Measurements from ENCODE around the gene C17orf100. TPM values are rescaled to one million over a fixed set of nuclear protein-coding genes. Genes with fewer than 3 reads are reported as not detected.

Gene C17orf100
- total RNA-seq, 2 donors from 2014 or later, result 0.63 TPM; not detected in 1

- DNase-seq (ENCODE audit: low spot score), result no peak
Measured at GRCh38 chr17:6638046-6638908, 13.3 kb upstream of the C17orf100 start.

GRCh38 chr17:6639014-6639585, 12.5 kb upstream of the C17orf100 start:
- peak overlapping the region; percentile 78 to 85 for H3K4me3 ChIP-seq
- DNase-seq (ENCODE audit: low spot score), result no peak
- peaks cover 10% of the 10 kb centered on the region for H3K36me3 ChIP-seq
- H3K27ac ChIP-seq, result peak overlapping the region in 1 of 2 donors; percentile 78
- peaks cover 0 to 45% of the 10 kb centered on the region in 2 donors for H3K4me1 ChIP-seq
- no peaks in the 10 kb centered on the region for H3K27me3 ChIP-seq
- TF ChIP-seq CTCF (IDR thresholded peaks at IDR 0.05), result no peak
- no peaks in the 10 kb centered on the region for H3K9me3 ChIP-seq

More at GRCh38 chr17:6638046-6638908, 13.3 kb upstream of the C17orf100 start:
- Histone ChIP-seq H3K27me3 (no peaks in the 10 kb centered on the region), H3K27ac (no peak overlapping the region), H3K4me3 (no peak overlapping the region), H3K36me3 (peaks cover 8% of the 10 kb centered on the region), H3K4me1 (peaks cover 0 to 43% of the 10 kb centered on the region in 2 donors), H3K9me3 (no peaks in the 10 kb centered on the region)
- TF ChIP-seq CTCF (IDR thresholded peaks at IDR 0.05), result no peak

GRCh38 chr17:6639586-6640535, 11.7 kb upstream of the C17orf100 start:
- Histone ChIP-seq H3K9me3 (no peaks in the 10 kb centered on the region), H3K27ac (peak overlapping the region; percentile 78 to 85), H3K4me3 (peak overlapping the region; percentile 78 to 85), H3K36me3 (peaks cover 12% of the 10 kb centered on the region), H3K4me1 (peaks cover 0 to 45% of the 10 kb centered on the region in 2 donors), H3K27me3 (no peaks in the 10 kb centered on the region)
- TF ChIP-seq CTCF (IDR thresholded peaks at IDR 0.05), result no peak
- DNase-seq (ENCODE audit: low spot score), result no peak

DNA sequence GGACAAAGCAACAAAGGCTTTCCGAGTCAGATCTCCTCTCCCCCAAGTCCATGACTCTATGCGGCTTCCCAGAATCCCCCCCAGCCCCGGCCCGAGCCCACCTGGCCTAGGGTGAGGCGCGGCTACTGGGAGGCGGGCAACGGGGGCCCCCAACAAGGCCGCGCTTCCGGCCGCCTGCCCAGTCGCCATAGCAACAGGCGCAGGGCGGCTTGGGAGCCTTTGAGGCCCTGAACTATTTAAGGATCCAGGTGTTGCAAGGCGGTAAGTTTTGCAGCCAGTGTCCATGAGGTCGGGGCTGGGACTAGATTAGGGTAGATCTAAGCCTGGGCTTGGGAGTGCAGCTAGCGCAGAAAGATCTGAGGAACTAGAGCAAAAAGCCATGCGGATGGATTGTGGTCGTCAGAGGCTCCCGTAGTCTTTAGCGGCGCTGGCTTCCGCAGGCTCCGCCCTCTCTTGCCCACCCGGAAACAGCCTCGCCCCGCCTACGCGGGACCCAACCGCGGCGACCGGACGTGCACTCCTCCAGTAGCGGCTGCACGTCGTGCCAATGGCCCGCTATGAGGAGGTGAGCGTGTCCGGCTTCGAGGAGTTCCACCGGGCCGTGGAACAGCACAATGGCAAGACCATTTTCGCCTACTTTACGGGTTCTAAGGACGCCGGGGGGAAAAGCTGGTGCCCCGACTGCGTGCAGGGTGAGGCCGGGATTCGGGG, 10.9 kb upstream of the C17orf100 start, which contains the start of the genes KIAA0753 and TXNDC17:
TSS of gene KIAA0753 (minus strand) at position 176 of the 711 bp plus-strand sequence. CDS start 5,608 bp downstream, outside the sequence.
TSS of gene TXNDC17 (plus strand) at position 525 of the 711 bp plus-strand sequence. CDS start at position 548, 23 bp downstream.
- H3K4me1 ChIP-seq, result peaks cover 0 to 45% of the 10 kb centered on the region in 2 donors
- peak within 1 kb of the TSS; percentile 78 to 85 for H3K27ac ChIP-seq
- peak within 1 kb of the TSS; percentile 78 to 85 for H3K4me3 ChIP-seq
- peak; percentile 87 for DNase-seq (ENCODE audit: low spot score)
- H3K36me3 ChIP-seq, result peaks cover 18% of the 10 kb centered on the region
- H3K9me3 ChIP-seq, result no peaks in the 10 kb centered on the region
- H3K27me3 ChIP-seq, result no peaks in the 10 kb centered on the region
- TF ChIP-seq CTCF (IDR thresholded peaks at IDR 0.05), result no peak
